NCI-H510A treated with DMSO at 0.1 percent for 48 hours (cell line): ENCODE data around the gene CALB2.

Experiments used
- DNase-seq: peaks from one replicate; lab custom pipeline; 2025; lab: John Stamatoyannopoulos, UW

Gene CALB2

GRCh38 chr16:71426880-71427615, 68.5 kb downstream of the CALB2 start:
- DNase-seq: no peak

GRCh38 chr16:71428385-71428784, 69.9 kb downstream of the CALB2 start:
- no peak for DNase-seq

- no peak for DNase-seq
These were observed 70.4 kb downstream of the CALB2 start for GRCh38 chr16:71428883-71429282.

GRCh38 chr16:71429581-71429980, 71.1 kb downstream of the CALB2 start:
- DNase-seq: no peak

- no peak for DNase-seq
These were observed 72.2 kb downstream of the CALB2 start for GRCh38 chr16:71430744-71431143.

GRCh38 chr16:71431176-71431575, 72.7 kb downstream of the CALB2 start:
- DNase-seq: no peak

GRCh38 chr16:71431991-71432390, 73.5 kb downstream of the CALB2 start:
- no peak for DNase-seq

- no peak for DNase-seq
These were observed 74.4 kb downstream of the CALB2 start for GRCh38 chr16:71432906-71433305.

- DNase-seq: no peak
These were observed 78.0 kb downstream of the CALB2 start for GRCh38 chr16:71436473-71436872.

- no peak for DNase-seq
These were observed 81.0 kb downstream of the CALB2 start for GRCh38 chr16:71439523-71439922.
